Neural cell (in vitro differentiated cells): Measurements from ENCODE around the gene FIBCD1. TPM values are rescaled to one million over a fixed set of nuclear protein-coding genes. Genes with fewer than 3 reads are reported as not detected.

ENCODE experiments used
- H2AFZ ChIP-seq: fragments of 200-600, 300-800 bp; sonication (generic), shearing (Covaris generic); 2 replicates; pipeline ENCODE4 v1.6.0; 2014; ENCODE audit warnings: low read depth, mild to moderate bottlenecking, antibody characterized with exemption, low read length, moderate library complexity
- H3F3A ChIP-seq: fragments of 200-600 bp; shearing (Covaris generic); 2 replicates; pipeline ENCODE4 v1.6.1; 2016; ENCODE audit warnings: mild to moderate bottlenecking, moderate library complexity, mixed read lengths, antibody characterized with exemption, low read length; ENCODE audit not compliant: insufficient read depth, poor library complexity, severe bottlenecking
- H3K27ac ChIP-seq: fragments of 200-600, 300-800 bp; sonication (generic), shearing (Covaris generic); 2 replicates; pipeline ENCODE4 v1.5.1; 2014; ENCODE audit warnings: mild to moderate bottlenecking, low read length, moderate library complexity
- H3K27me3 ChIP-seq: fragments of 300-800, 200-600 bp; sonication (generic), shearing (Covaris generic); 2 replicates; pipeline ENCODE4 v1.6.0; 2014; ENCODE audit warnings: mild to moderate bottlenecking, low read depth, low read length, moderate library complexity; ENCODE audit not compliant: insufficient read depth
- H3K36me3 ChIP-seq: fragments of 300-800, 200-600 bp; sonication (generic), shearing (Covaris generic); 2 replicates; pipeline ENCODE4 v1.5.1; 2014; ENCODE audit warnings: mild to moderate bottlenecking, antibody characterized with exemption, low read length, moderate library complexity; ENCODE audit not compliant: insufficient read depth
- H3K4me2 ChIP-seq: fragments of 300-800, 200-600 bp; sonication (generic), shearing (Covaris generic); 2 replicates; pipeline ENCODE4 v1.6.0; 2014; ENCODE audit warnings: mild to moderate bottlenecking, low read length
- H3K4me3 ChIP-seq: fragments of 300-800, 200-600 bp; sonication (generic), shearing (Covaris generic); 2 replicates; pipeline ENCODE4 v1.5.1; 2014; ENCODE audit warnings: mild to moderate bottlenecking, low read length, moderate library complexity
- H3K79me2 ChIP-seq: fragments of 200-600 bp; shearing (Covaris generic); replicated peaks from 2 replicates; pipeline ENCODE4 v1.6.0; 2014; ENCODE audit warnings: mild to moderate bottlenecking, low read length, moderate library complexity; ENCODE audit not compliant: insufficient read depth
- H3K9ac ChIP-seq: fragments of 300-800, 200-600 bp; sonication (generic), shearing (Covaris generic); 2 replicates; pipeline ENCODE4 v1.6.1; 2016; ENCODE audit warnings: mild to moderate bottlenecking, low read length, mixed read lengths
- H3K9me2 ChIP-seq: fragments of 200-600 bp; shearing (Covaris generic); 2 replicates; pipeline ENCODE4 v1.6.1; 2016; ENCODE audit warnings: mild to moderate bottlenecking, low read length, mixed read lengths; ENCODE audit not compliant: insufficient read depth
- H3K9me3 ChIP-seq: fragments of 200-600, 300-800 bp; sonication (generic), shearing (Covaris generic); 2 replicates; pipeline ENCODE4 v1.6.1; 2016; ENCODE audit warnings: mild to moderate bottlenecking, mixed run types, low read length, moderate library complexity, mixed read lengths
- H4K20me1 ChIP-seq: fragments of 200-600 bp; shearing (Covaris generic); 2 replicates; pipeline ENCODE4 v1.6.1; 2016; ENCODE audit warnings: mild to moderate bottlenecking, mixed run types; ENCODE audit not compliant: insufficient read depth
- CTCF ChIP-seq: fragments of 450-650 bp; IDR thresholded peaks from 2 replicates; pipeline ENCODE4 v1.5.1; 2014; ENCODE audit warnings: antibody characterized with exemption, mild to moderate bottlenecking, moderate library complexity; ENCODE audit not compliant: poor library complexity, severe bottlenecking
- EP300 ChIP-seq: fragments of 450-650 bp; conservative IDR thresholded peaks from 2 replicates; pipeline ENCODE4 v1.6.1; 2014; ENCODE audit warnings: antibody characterized with exemption, mild to moderate bottlenecking, moderate library complexity; ENCODE audit not compliant: poor library complexity, severe bottlenecking
- EZH2 ChIP-seq: fragments of 200-600, 300-800 bp; shearing (Covaris generic), sonication (generic); IDR thresholded peaks from 2 replicates; pipeline ENCODE4 v1.6.1; 2014; ENCODE audit warnings: antibody characterized with exemption, low read length, borderline replicate concordance, mild to moderate bottlenecking; ENCODE audit not compliant: insufficient read depth, poor library complexity, severe bottlenecking
- MXI1 ChIP-seq: fragments of 450-650 bp; conservative IDR thresholded peaks from 2 replicates; pipeline ENCODE4 v1.6.1; 2014; ENCODE audit warnings: antibody characterized with exemption, mild to moderate bottlenecking; ENCODE audit not compliant: poor library complexity, severe bottlenecking
- POLR2AphosphoS5 ChIP-seq: IDR thresholded peaks from 2 replicates; pipeline ENCODE4 v1.6.1; 2012
- RAD21 ChIP-seq: fragments of 450-650 bp; conservative IDR thresholded peaks from 2 replicates; pipeline ENCODE4 v1.6.1; 2014; ENCODE audit warnings: antibody characterized with exemption, mild to moderate bottlenecking, moderate library complexity
- REST ChIP-seq: IDR thresholded peaks from 2 replicates; pipeline ENCODE4 v1.6.1; 2012; ENCODE audit warnings: borderline replicate concordance
- SMC3 ChIP-seq: fragments of 450-650 bp; conservative IDR thresholded peaks from 2 replicates; pipeline ENCODE4 v1.6.1; 2014; ENCODE audit warnings: antibody characterized with exemption, mild to moderate bottlenecking, moderate library complexity; ENCODE audit not compliant: poor library complexity
- TAF1 ChIP-seq: IDR thresholded peaks from 2 replicates; pipeline ENCODE4 v1.6.1; 2012; ENCODE audit warnings: low read depth
- polyA plus RNA-seq: library from polyadenylated mRNA; depleted of rRNA; stranded (reverse); fragments of >200 nt; gene quantifications from 2 replicates; pipeline ENCODE4 v1.2.3, GENCODE V29; 2014

FIBCD1 gene
- polyA plus RNA-seq, 1 donor from 2014 or later = 2.7 TPM

- TF ChIP-seq RAD21 = no peak
- no peak for TF ChIP-seq POLR2AphosphoS5
- TF ChIP-seq CTCF = no peak
- TF ChIP-seq TAF1 = no peak
- TF ChIP-seq EP300 = no peak
- TF ChIP-seq MXI1 = no peak
- TF ChIP-seq EZH2 = no peak
- no peak for TF ChIP-seq SMC3
- TF ChIP-seq REST = no peak
- no peak overlapping the region for H3K4me3 ChIP-seq
- H3K9ac ChIP-seq = no peak overlapping the region
- H2AFZ ChIP-seq = no peak overlapping the region
- no peaks in the 10 kb centered on the region for H3K9me3 ChIP-seq
- H3K79me2 ChIP-seq = peaks cover 17% of the 10 kb centered on the region
- no peaks in the 10 kb centered on the region for H3F3A ChIP-seq
- no peak overlapping the region for H3K27ac ChIP-seq
- peaks cover 8% of the 10 kb centered on the region for H3K36me3 ChIP-seq
- no peaks in the 10 kb centered on the region for H3K27me3 ChIP-seq
- H3K9me2 ChIP-seq = no peaks in the 10 kb centered on the region
- H4K20me1 ChIP-seq = peaks cover 5% of the 10 kb centered on the region
- H3K4me2 ChIP-seq = no peak overlapping the region
These were observed 80.9 kb downstream of the FIBCD1 start for GRCh38 chr9:130857864-130858738.

- H3K79me2 ChIP-seq = peaks cover 23% of the 10 kb centered on the region
- no peak for TF ChIP-seq TAF1
- TF ChIP-seq REST = no peak
- no peak for TF ChIP-seq POLR2AphosphoS5
- no peak for TF ChIP-seq EZH2
- TF ChIP-seq SMC3 = no peak
- TF ChIP-seq RAD21 = no peak
- TF ChIP-seq CTCF = no peak
- no peaks in the 10 kb centered on the region for H3K9me3 ChIP-seq
- H3F3A ChIP-seq = no peaks in the 10 kb centered on the region
- H3K4me3 ChIP-seq = no peak overlapping the region
- H2AFZ ChIP-seq = no peak overlapping the region
- peaks cover 4% of the 10 kb centered on the region for H3K36me3 ChIP-seq
- H4K20me1 ChIP-seq = peaks cover 9% of the 10 kb centered on the region
- no peak overlapping the region for H3K9ac ChIP-seq
- H3K4me2 ChIP-seq = no peak overlapping the region
- no peak overlapping the region for H3K27ac ChIP-seq
- H3K27me3 ChIP-seq = no peaks in the 10 kb centered on the region
- no peaks in the 10 kb centered on the region for H3K9me2 ChIP-seq
These were observed 82.6 kb downstream of the FIBCD1 start for GRCh38 chr9:130856474-130856873.
